H1 (cell line): ENCODE data around the gene RIPK4. TPM values are rescaled to one million over a fixed set of nuclear protein-coding genes. Genes with fewer than 3 reads are reported as not detected.

Source experiments
- CTCF ChIA-PET: fragments of 300-600 bp; sonication (Branson Sonifier 250); formaldehyde crosslinking; loops from one replicate; lab custom pipeline; 2021; ENCODE audit not compliant: partially characterized antibody; lab: Charles Lee
- POLR2A ChIA-PET: fragments of 300-600 bp; sonication (Branson Sonifier 250); formaldehyde crosslinking; loops from one replicate; lab custom pipeline; 2021; ENCODE audit warnings: inconsistent platforms; ENCODE audit not compliant: partially characterized antibody; lab: Charles Lee
- DNase-seq, 2 experiments: peaks; one replicate each; pipeline versions ENCODE4 v3.0.0 to v3.0.0-alpha.2; 2010 to 2022; ENCODE audit warnings: low spot score in 2 of 2, low read depth in 1 of 2, mixed read lengths in 1 of 2
- FAIRE-seq: peaks from 2 replicates; lab custom pipeline; 2011; peaks lifted over from hg19 to GRCh38; lab: Jason Lieb, UNC
- H2AFZ ChIP-seq: 2 replicates; pipeline ENCODE4 v1.8.1; 2012; ENCODE audit warnings: low read length, inconsistent platforms
- H2AK5ac ChIP-seq: 2 replicates; pipeline ENCODE4 v1.6.1; 2013; ENCODE audit warnings: low read depth, low read length
- H2BK120ac ChIP-seq: replicated peaks from 2 replicates; pipeline ENCODE3; 2013; ENCODE audit warnings: low read depth, low read length, inconsistent platforms
- H2BK12ac ChIP-seq: 2 replicates; pipeline ENCODE4 v1.6.1; 2013; ENCODE audit warnings: low read depth, low read length
- H2BK15ac ChIP-seq: 2 replicates; pipeline ENCODE4 v1.6.1; 2013; ENCODE audit warnings: low read length
- H2BK20ac ChIP-seq: 2 replicates; pipeline ENCODE4 v1.6.1; 2013; ENCODE audit warnings: low read length
- H2BK5ac ChIP-seq: 2 replicates; pipeline ENCODE4 v1.6.1; 2013; ENCODE audit warnings: low read depth, low read length
- H3K14ac ChIP-seq: 2 replicates; pipeline ENCODE4 v1.6.1; 2013; ENCODE audit warnings: inconsistent platforms; ENCODE audit not compliant: insufficient read length
- H3K18ac ChIP-seq: 2 replicates; pipeline ENCODE4 v1.6.1; 2013; ENCODE audit warnings: low read length; ENCODE audit errors: extremely low read depth
- H3K23ac ChIP-seq: 2 replicates; pipeline ENCODE4 v1.6.1; 2013; ENCODE audit warnings: inconsistent platforms; ENCODE audit not compliant: insufficient read length
- H3K23me2 ChIP-seq: 2 replicates; pipeline ENCODE4 v1.6.1; 2013; ENCODE audit warnings: low read depth, low read length
- H3K27ac ChIP-seq: 2 replicates; pipeline ENCODE4 v1.6.1; 2011; ENCODE audit warnings: low read depth, low read length, inconsistent platforms
- H3K27me3 ChIP-seq, 4 experiments: replicated peaks in 1 of 4; 1 replicate in 1 of 4; 2 replicates in 3 of 4; pipeline versions ENCODE4 v1.6.1 to v1.8.1; 2011 to 2013; ENCODE audit warnings: low read length in 3 of 4, mild to moderate bottlenecking in 3 of 4, inconsistent platforms in 2 of 4, mixed read lengths in 2 of 4, moderate library complexity in 1 of 4; ENCODE audit not compliant: control insufficient read depth in 3 of 4, insufficient read depth in 3 of 4; ENCODE audit errors: extremely low read depth in 1 of 4
- H3K36me3 ChIP-seq, 4 experiments: 2 replicates each; pipeline versions ENCODE4 v1.6.1 to v1.8.1; 2011 to 2013; ENCODE audit warnings: mild to moderate bottlenecking in 4 of 4, low read length in 3 of 4, moderate library complexity in 2 of 4, control low read depth in 1 of 4, inconsistent platforms in 1 of 4; ENCODE audit not compliant: insufficient read depth in 4 of 4, control insufficient read depth in 2 of 4
- H3K4ac ChIP-seq: replicated peaks from 2 replicates; pipeline ENCODE3; 2013; ENCODE audit warnings: low read length, low read depth, mixed read lengths, inconsistent platforms; ENCODE audit not compliant: insufficient read length
- H3K4me1 ChIP-seq, 4 experiments: replicated peaks in 1 of 4; 1 replicate in 1 of 4; 2 replicates in 3 of 4; pipeline versions ENCODE4 v1.6.1 to v1.8.1; 2011 to 2013; ENCODE audit warnings: low read length in 3 of 4, inconsistent platforms in 2 of 4, mixed read lengths in 1 of 4; ENCODE audit not compliant: insufficient read depth in 4 of 4, control insufficient read depth in 3 of 4
- H3K4me2 ChIP-seq, 2 experiments: 2 replicates each; pipeline versions ENCODE4 v1.6.1 to v1.8.1; 2011 to 2013; ENCODE audit warnings: low read depth in 2 of 2, low read length in 2 of 2, control low read depth in 1 of 2, inconsistent platforms in 1 of 2, mild to moderate bottlenecking in 1 of 2; ENCODE audit not compliant: insufficient read depth in 1 of 2
- H3K4me3 ChIP-seq, 4 experiments: fragments of 200-600, 300-600 bp in 1 of 4; sonication (generic), shearing (Covaris generic), sonication (Bioruptor Twin) in 1 of 4; 2 replicates each; pipeline versions ENCODE4 v1.5.1 to v1.8.1; 2011 to 2016; ENCODE audit warnings: low read length in 4 of 4, low read depth in 3 of 4, control low read depth in 2 of 4, inconsistent platforms in 2 of 4, mild to moderate bottlenecking in 2 of 4, mixed read lengths in 1 of 4, moderate library complexity in 1 of 4; ENCODE audit not compliant: insufficient read depth in 2 of 4; ENCODE audit errors: extremely low read depth in 1 of 4
- H3K56ac ChIP-seq: replicated peaks from 2 replicates; pipeline ENCODE3; 2013; ENCODE audit warnings: low read depth, mild to moderate bottlenecking, mixed read lengths, low read length, inconsistent platforms; ENCODE audit not compliant: insufficient read length
- H3K79me1 ChIP-seq: 2 replicates; pipeline ENCODE4 v1.6.1; 2013; ENCODE audit warnings: low read depth, low read length, control low read depth
- H3K79me2 ChIP-seq, 2 experiments: 2 replicates each; pipeline versions ENCODE4 v1.6.1 to v1.8.1; 2012 to 2013; ENCODE audit warnings: low read length in 2 of 2, mild to moderate bottlenecking in 2 of 2, inconsistent platforms in 1 of 2; ENCODE audit not compliant: insufficient read depth in 2 of 2, control insufficient read depth in 1 of 2
- H3K9ac ChIP-seq, 4 experiments: replicated peaks in 1 of 4; 1 replicate in 1 of 4; 2 replicates in 3 of 4; pipeline versions ENCODE4 v1.6.1 to v1.8.1; 2011 to 2013; ENCODE audit warnings: low read depth in 3 of 4, low read length in 3 of 4, control low read depth in 2 of 4, mild to moderate bottlenecking in 2 of 4, moderate library complexity in 2 of 4, inconsistent platforms in 1 of 4; ENCODE audit errors: extremely low read depth in 1 of 4
- H3K9me3 ChIP-seq, 2 experiments: 2 replicates each; pipeline versions ENCODE4 v1.6.1 to v1.8.1; 2012 to 2013; ENCODE audit warnings: mild to moderate bottlenecking in 2 of 2, moderate library complexity in 2 of 2, control low read depth in 1 of 2, inconsistent platforms in 1 of 2, low read depth in 1 of 2, low read length in 1 of 2, mixed read lengths in 1 of 2; ENCODE audit not compliant: insufficient read depth in 2 of 2
- H4K20me1 ChIP-seq, 2 experiments: replicated peaks in 1 of 2; 2 replicates each; pipeline versions ENCODE3 to v1.8.1; 2011 to 2013; ENCODE audit warnings: inconsistent platforms in 2 of 2, low read length in 2 of 2, mild to moderate bottlenecking in 1 of 2; ENCODE audit not compliant: insufficient read depth in 2 of 2, control insufficient read depth in 1 of 2
- H4K5ac ChIP-seq: 2 replicates; pipeline ENCODE4 v1.6.1; 2013; ENCODE audit warnings: low read length, low read depth, mixed read lengths, inconsistent platforms; ENCODE audit not compliant: insufficient read length
- H4K8ac ChIP-seq: 2 replicates; pipeline ENCODE4 v1.8.0; 2013; ENCODE audit warnings: mild to moderate bottlenecking, moderate library complexity, low read length, inconsistent platforms; ENCODE audit not compliant: insufficient read depth; ENCODE audit errors: extremely low read depth
- H4K91ac ChIP-seq: replicated peaks from 2 replicates; pipeline ENCODE3; 2013; ENCODE audit warnings: low read length, mixed read lengths, inconsistent platforms; ENCODE audit not compliant: insufficient read length
- BRCA1 ChIP-seq: IDR thresholded peaks from 2 replicates; pipeline ENCODE4 v1.6.1; 2012; ENCODE audit warnings: low read depth, low read length, improper control_type of control experiment
- CEBPB ChIP-seq: IDR thresholded peaks from 2 replicates; pipeline ENCODE4 v1.6.1; 2012; ENCODE audit warnings: low read depth, low read length
- CTBP2 ChIP-seq: IDR thresholded peaks from 2 replicates; pipeline ENCODE4 v1.7.0; 2011; ENCODE audit warnings: borderline replicate concordance, mild to moderate bottlenecking, moderate library complexity, mixed read lengths, low read length; ENCODE audit not compliant: insufficient read depth, insufficient read length
- GABPA ChIP-seq: IDR thresholded peaks from 2 replicates; pipeline ENCODE4 v1.6.1; 2011; ENCODE audit warnings: mild to moderate bottlenecking, low read length, moderate library complexity, borderline replicate concordance; ENCODE audit not compliant: insufficient read depth
- HDAC2 ChIP-seq, 2 experiments: fragments of 300-600 bp in 1 of 2; sonication (generic) in 1 of 2; IDR thresholded peaks; 2 replicates each; pipeline ENCODE4 v1.6.1; 2011 to 2012; ENCODE audit warnings: low read depth in 2 of 2, low read length in 2 of 2, mild to moderate bottlenecking in 2 of 2, moderate library complexity in 2 of 2, borderline replicate concordance in 1 of 2, inconsistent platforms in 1 of 2
- JUN ChIP-seq: IDR thresholded peaks from 2 replicates; pipeline ENCODE4 v1.6.1; 2011; ENCODE audit warnings: low read depth, mild to moderate bottlenecking, improper control_type of control experiment, low read length
- NRF1 ChIP-seq: IDR thresholded peaks from 2 replicates; pipeline ENCODE4 v1.6.1; 2011; ENCODE audit warnings: mild to moderate bottlenecking, low read depth, low read length, improper control_type of control experiment
- POLR2AphosphoS5 ChIP-seq: IDR thresholded peaks from 2 replicates; pipeline ENCODE4 v1.6.1; 2011; ENCODE audit warnings: low read depth, low read length
- SIN3A ChIP-seq, 2 experiments: IDR thresholded peaks in 1 of 2; conservative IDR thresholded peaks in 1 of 2; 2 replicates each; pipeline ENCODE4 v1.6.1; 2011 to 2012; ENCODE audit warnings: low read length in 2 of 2, improper control_type of control experiment in 1 of 2, low read depth in 1 of 2, mild to moderate bottlenecking in 1 of 2
- SP1 ChIP-seq: IDR thresholded peaks from 2 replicates; pipeline ENCODE4 v1.6.1; 2011; ENCODE audit warnings: low read depth, low read length
- WGBS, 2 experiments: shearing (Covaris generic) in 1 of 2; methylation state at CpG; one replicate each; pipeline versions ENCODE4 v1.1.6 to v1.1.7; 2013 to 2015; ENCODE audit warnings: low lambda C conversion rate in 2 of 2, mixed read lengths in 2 of 2, inconsistent platforms in 1 of 2, low coverage in 1 of 2, missing lambda C conversion rate in 1 of 2; ENCODE audit not compliant: insufficient replicate concordance in 2 of 2, insufficient coverage in 1 of 2, insufficient read length in 1 of 2; ENCODE audit errors: extremely low coverage in 1 of 2, missing lambda C conversion rate in 1 of 2; 5-methylcytosine and 5-hydroxymethylcytosine counted together
- polyA plus RNA-seq, 7 experiments: library from polyadenylated mRNA; depleted of rRNA in 3 of 7; stranded (reverse) in 5 of 7; unstranded in 2 of 7; fragments of >200 nt in 5 of 7; fragments of 200-250 nt in 2 of 7; gene quantifications; 1 replicate in 5 of 7; 2 replicates in 1 of 7; 4 replicates in 1 of 7; pipeline versions ENCODE4 v1.2.1 to v1.2.3, GENCODE V29; 2011 to 2013; ENCODE audit warnings: missing spikeins in 2 of 7, mixed read lengths in 2 of 7
- total RNA-seq: library from RNA; stranded (reverse); fragmentation: NEBNext Ultra II Directional; extraction: Animal tissue kit (Norgen Biotek cat#: 25700); gene quantifications from 2 replicates; pipeline ENCODE4 v1.2.1, GENCODE V29; 2021

RIPK4 gene
- total and polyA plus RNA-seq, 2 of the 8 experiments (the other 6 are each of a cell fraction or from before 2014, with no cell fraction given), result 2.7 to 5.6 TPM

GRCh38 chr21:41755258-41755933, 11.5 kb downstream of the RIPK4 start:
- H2AK5ac ChIP-seq, result peak overlapping the region; percentile 72; the same call in 1 of the 2 replicates
- H3K27ac ChIP-seq, result no peak overlapping the region
- peaks cover 12 to 46% (median 28%) of the 10 kb centered on the region in 4 experiments for H3K4me1 ChIP-seq
- no peak overlapping the region for H2BK20ac ChIP-seq
- no peaks in the 10 kb centered on the region for H3K9me3 ChIP-seq
- FAIRE-seq (no peak), DNase-seq (no peak)
- no peak overlapping the region for H2BK15ac ChIP-seq
- H3K79me2 ChIP-seq, result peaks cover 0 to 20% of the 10 kb centered on the region in 2 experiments; a peak in 3 of 4 replicates
- no peak overlapping the region for H2BK120ac ChIP-seq
- no peak overlapping the region for H3K4me3 ChIP-seq
- no peak overlapping the region for H4K5ac ChIP-seq
- peak overlapping the region; percentile 50; the same call in 1 of the 2 replicates for H2BK12ac ChIP-seq
- no peak overlapping the region for H3K4ac ChIP-seq
- H4K8ac ChIP-seq, result peak overlapping the region; percentile 5; the same call in 1 of the 2 replicates
- H3K23ac ChIP-seq, result no peak overlapping the region
- no peak overlapping the region for H3K4me2 ChIP-seq
- no peaks in the 10 kb centered on the region for H3K23me2 ChIP-seq
- no peak overlapping the region for H3K9ac ChIP-seq
- peak overlapping the region; percentile 40 for H4K91ac ChIP-seq
- no peak overlapping the region for H3K14ac ChIP-seq
- H4K20me1 ChIP-seq, result peaks cover 6 to 15% of the 10 kb centered on the region in 2 experiments
- H2AFZ ChIP-seq, result no peak overlapping the region
- 0 out of 2 replicates have a peak overlapping the region, but pooled peaks have one; percentile 52 for H2BK5ac ChIP-seq
- peaks cover 0 to 6% (median 2%) of the 10 kb centered on the region in 4 experiments; a peak in 3 of 7 replicates for H3K27me3 ChIP-seq
- H3K56ac ChIP-seq, result no peak overlapping the region
- peaks cover 0 to 3% (median 0%) of the 10 kb centered on the region in 4 experiments; a peak in 2 of 8 replicates for H3K36me3 ChIP-seq
- 91% methylated on average over 23 of the region's 23 CpGs; no CpG with 5 or more reads in 1 of the 2 experiments for WGBS, 2 experiments
- H3K18ac ChIP-seq, result no peak overlapping the region; the same call in 1 of the 2 replicates
- ChIA-PET POLR2A (interaction anchor here (1.0 to 1.5 kb wide), 2 partner anchors 9 to 11 kb away, joined by 4 read pairs; no protein-coding TSS in a partner anchor), CTCF (interaction anchor here (0.9 to 13.4 kb wide), 11 partner anchors 8 to 144 kb away, joined by 3 to 118 read pairs (median 8); no protein-coding TSS in a partner anchor)
- peaks cover 3% of the 10 kb centered on the region; the same call in 1 of the 2 replicates for H3K79me1 ChIP-seq
- TF ChIP-seq JUN (no peak), NRF1 (no peak), SIN3A (conservative IDR thresholded peaks at IDR 0.05 in 1 of 2, IDR thresholded peaks at IDR 0.05 in 1 of 2; ENCODE audit: low read depth in 1 of 2, low read length in 2 of 2) (no peak), SP1 (no peak), POLR2AphosphoS5 (no peak), HDAC2 (IDR thresholded peaks at IDR 0.05; ENCODE audit: borderline replicate concordance in 1 of 2, low read depth in 2 of 2, low read length in 2 of 2) (no peak), CEBPB (no peak), CTBP2 (no peak), BRCA1 (no peak), GABPA (no peak)
